NK-92 treated with Interleukin-12 subunit alpha and Interleukin-12 subunit beta, amount 100 ng/mL, for 24 hours (cell line): ENCODE data around the gene ATXN2L.
"Not testable (repeated sequence)": the region's sequence is repeated elsewhere in the genome, so short reads cannot be mapped to it uniquely, and the experiment has no call there.

Experiments
- DNase-seq: peaks from one replicate; lab custom pipeline; 2025; lab: John Stamatoyannopoulos, UW

ATXN2L gene

DNA sequence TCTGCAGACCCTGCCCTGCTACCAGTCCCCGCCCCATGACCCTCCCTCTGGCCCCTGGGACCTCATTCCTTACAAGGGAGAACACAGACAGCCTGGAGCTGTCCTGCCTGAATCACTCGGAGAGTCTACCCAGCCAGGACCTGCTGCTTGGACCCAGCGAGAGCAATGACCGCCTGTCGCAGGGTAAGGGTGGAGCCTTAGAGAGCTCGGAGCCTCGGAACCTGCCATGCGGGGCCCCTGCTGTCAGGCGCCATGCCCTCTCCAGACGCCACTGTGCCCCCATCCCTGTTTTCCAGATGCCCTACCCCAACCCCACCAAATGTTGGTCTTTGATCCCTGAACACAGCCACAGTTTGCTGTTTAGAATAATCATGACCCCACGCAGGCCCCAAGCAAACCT, 46.4 kb downstream of the ATXN2L start:
- no peak for DNase-seq

DNA sequence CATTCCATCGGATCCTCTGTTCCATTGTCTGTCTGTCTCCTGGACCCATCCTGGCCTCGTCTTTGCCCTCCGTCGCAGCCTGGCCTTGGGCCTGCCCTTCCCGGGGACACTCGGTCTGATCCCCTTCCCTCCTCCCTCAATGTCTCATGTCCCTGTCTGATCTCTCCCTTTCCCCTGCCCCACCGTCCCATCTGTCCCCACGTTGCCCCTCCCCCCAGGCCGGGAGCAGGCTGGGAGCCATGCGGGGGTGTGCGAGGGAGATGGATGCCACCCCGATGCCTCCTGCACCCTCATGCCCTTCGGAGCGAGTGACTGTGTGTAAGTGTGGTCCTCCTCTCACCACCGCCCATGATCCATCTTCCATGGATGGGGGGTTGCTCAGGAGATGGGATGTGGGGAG, 50.2 kb downstream of the ATXN2L start:
- no peak for DNase-seq

DNA sequence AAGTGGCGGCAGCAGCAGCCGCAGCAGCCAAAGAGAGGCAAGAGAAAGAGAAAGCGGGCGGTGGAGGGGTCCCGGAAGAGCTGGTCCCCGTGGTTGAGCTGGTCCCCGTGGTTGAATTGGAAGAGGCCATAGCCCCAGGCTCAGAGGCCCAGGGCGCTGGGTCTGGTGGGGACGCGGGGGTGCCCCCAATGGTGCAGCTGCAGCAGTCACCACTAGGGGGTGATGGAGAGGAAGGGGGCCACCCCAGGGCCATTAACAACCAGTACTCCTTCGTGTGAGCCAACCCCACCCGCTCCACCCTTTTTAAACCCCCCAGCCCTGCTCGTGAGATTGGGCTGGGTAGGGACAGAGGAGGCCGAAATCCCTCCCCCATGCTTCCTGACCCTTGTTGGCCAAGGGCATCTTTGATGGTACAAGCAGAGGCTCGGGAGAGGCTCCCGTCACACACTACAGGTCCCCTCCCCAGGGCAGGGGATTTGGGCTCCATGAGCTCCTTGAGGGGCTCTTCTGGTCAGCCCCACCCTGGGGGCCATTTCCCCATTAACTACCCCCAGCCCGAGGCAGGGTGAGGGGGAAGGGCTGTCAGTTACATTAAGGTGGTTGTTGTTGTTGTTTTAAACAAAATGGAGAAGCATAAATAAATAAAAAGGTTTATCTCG, 50.9 kb downstream of the ATXN2L start:
- DNase-seq: peak; percentile 32

DNA sequence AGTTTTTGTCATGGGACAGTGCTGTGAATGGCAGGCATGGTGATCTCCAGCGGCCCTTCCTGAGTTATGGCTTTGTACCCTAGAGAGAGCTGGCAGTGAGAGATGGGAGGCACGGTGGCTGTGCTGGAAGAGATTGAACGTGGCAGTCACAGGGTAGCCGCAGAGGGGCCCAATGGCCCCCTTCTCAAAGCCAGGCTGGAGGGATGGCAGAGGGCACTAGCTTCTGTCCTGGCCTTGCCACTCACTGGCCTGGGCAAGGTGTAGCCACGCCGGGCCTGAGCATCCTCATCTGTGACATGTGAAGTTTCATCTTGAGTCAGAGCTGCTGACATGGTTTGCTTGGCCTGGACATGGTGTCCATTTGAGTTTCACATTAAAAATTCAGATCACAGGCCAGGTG, 51.6 kb downstream of the ATXN2L start:
- no peak for DNase-seq

DNA sequence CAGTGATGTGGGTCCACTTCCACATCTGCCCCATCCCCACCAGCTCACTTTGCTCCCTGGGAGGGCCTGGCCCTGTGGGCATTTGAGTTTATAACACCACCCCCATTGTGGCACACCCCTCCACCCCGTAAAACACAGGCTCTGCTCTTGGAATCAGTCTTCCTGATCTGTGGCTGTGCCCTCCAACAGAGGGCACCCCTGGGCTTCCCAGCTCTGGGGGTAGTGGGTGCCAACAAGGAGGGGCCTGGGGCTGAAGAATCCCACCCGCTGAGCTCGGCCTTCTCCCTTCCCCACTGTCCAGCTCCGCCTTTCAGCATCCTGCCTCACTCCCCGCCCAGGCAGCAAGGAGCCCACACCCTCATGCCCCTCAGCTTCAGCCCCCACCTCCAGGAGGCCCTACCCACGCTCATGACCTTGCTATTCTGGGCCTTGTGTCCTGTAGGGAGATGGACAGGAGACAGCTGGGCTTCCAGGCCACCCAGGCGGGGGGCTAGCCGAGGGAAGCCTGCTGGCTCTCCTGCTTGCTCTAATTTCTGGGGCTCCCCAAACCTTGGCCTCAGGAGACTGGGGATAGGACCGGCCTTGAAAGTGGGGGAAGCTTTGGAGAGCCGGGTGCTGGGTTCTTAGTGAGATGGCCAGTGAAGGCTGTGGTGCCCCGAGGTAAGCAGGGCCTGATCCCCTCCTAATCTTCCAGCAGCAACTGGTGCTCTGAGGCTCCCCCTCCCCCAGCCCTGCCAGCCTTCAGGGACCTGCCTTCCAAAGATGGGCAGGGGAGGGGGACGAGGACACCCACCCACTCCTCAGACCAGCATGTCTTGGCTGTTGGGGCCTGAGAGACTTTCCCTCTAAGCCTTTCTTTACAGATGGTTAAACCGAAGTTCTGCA, 52.6 kb downstream of the ATXN2L start:
- no peak for DNase-seq

DNA sequence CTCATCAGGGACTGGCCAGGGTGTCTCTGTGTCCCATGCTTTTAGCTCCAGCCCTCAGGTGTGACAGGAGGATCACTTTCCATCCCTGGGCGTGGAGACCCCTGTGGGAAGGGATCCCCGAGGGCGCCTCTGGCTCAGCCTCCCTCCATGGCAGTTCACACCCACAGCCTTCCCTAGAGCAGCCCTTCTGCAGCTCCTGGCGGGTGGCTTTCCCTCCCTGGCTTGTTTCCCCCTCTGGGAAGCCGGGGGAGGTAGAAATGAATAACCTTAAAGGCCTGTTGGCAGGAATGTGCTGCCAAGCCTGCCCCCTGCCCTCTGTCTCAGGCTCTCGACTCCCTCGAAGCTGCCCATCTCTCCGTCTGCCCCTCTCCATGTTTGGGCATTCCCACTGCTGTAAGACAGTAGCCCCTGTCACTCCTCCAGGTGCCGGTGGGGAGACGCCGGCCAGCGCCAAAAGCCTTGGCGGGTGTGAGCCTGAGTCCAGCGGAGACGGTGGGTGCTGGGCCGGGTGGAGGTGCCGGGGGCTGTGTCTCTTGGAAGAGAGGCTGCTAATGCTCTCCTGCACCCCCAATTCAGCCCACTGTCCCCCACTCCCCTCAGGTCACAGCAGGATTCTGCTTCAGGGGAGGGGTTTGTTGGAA, 53.3 kb downstream of the ATXN2L start:
- no peak for DNase-seq

DNA sequence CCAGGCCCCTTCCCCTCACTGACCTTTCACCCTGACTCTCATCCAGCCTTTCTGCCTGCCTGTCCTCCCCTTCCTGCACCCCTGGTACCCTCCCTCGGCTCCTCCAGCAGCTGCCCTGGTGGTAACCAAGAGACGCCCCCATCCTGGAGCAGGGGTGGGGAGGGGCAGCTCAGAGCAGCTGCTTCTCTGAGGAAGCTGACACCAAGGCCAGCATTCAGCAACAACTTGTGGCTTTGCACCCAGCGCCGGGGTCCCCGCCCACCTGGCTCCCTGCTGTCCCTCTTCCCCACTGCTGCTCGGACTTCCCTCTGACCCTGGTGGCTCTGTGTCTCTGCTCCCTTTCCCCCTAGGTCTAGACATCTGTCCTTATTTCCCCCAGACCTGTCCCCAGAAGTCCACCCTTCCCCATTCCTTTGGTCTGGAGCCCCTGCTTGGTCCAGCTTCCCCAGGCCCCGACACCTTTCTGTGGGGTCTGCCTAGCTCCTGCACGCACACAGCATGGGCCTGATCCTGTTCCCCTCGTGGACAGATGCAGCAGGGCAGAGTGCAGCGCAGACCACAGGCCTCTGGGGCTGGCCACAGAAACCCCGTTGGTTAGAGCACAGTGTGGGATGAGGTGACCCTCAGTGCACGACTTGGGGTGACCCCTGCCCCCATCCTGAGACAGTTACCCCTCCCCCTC, 54.3 kb downstream of the ATXN2L start:
- DNase-seq: no peak

DNA sequence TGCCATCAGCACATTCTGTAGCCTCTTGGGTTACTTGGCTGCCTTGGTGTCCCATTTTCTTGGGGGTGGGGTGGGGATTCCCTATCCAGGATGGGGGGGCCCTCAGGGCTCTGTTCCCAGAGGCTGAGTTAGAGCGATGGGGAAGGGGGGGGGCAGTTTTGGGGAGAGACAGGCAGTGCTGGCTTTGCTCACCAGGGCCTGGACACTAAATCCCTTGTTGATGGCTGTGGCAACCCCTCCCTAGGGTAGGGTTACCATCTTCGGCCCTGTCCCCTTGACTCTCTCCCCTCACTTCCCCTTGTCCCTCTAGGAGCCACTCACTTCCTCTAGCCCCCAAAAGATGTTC, 54.8 kb downstream of the ATXN2L start:
- DNase-seq: no peak

DNA sequence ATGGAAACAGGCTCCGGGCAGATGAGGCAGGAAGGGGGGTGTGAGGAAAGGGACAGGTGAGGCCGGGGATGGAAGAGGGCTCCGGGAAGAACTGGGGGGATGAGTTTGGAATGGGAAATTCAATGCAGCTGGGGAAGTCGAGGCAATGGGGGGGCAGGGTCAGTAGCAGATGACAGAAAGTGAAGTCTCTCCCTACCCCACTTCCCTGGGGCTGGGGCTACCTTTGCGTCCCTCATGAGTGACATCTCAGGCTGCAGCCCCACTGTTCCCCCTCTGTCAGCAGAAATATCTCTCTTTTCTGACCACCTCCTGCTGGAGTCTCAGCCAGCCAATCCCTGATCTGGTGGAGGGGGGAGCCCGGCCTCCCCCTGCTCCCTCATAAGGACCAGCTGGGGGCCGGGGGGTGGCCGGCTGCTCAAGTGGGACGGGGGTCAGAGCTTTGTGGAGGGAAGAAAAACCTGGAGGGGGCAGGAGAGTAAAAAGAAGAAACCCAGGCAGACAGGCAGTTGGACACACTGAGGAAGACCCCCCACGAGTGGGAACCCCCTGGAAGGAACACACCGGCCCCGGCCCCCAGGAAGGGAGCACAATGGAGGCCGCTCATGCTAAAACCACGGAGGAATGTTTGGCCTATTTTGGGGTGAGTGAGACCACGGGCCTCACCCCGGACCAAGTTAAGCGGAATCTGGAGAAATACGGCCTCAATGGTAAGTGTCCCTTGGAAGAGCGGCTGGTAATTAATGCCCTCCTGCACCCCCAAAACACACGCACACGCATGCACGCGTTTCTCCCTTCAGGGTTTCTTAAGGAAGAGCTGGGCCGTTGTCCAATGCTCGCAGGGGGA, 55.5 kb downstream of the ATXN2L start, which contains the start of gene ATP2A1:
Gene ATP2A1 (plus strand): TSS at position 406 of the 844 bp plus-strand sequence. CDS start 184 bp downstream, at position 590.
- no peak for DNase-seq

DNA sequence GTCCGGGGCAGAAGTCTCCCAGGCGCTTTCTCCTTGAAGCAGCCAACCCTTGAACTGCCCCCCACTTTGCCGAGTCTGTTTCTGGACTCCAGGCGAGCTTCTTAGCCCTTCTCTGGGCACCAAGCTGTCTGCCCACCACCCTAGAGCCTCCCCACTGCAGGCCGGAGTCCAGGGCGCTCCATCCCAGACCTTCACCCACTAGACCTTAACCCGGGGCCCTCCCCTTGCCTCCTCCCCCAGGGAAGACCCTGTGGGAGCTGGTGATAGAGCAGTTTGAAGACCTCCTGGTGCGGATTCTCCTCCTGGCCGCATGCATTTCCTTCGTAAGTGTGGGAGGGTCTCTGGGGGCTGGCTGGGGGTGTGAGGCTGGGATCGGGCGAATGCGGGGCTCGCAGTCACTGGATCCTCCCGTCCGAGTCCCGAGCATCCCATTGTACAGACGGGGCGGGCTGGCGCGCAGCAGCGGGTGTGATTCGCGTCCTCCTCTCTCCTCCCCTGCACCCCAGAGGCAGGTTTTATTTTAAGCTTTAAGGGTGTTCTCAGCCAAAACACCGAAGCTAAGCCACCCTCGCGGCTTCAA, 56.6 kb downstream of the ATXN2L start:
- no peak for DNase-seq

DNA sequence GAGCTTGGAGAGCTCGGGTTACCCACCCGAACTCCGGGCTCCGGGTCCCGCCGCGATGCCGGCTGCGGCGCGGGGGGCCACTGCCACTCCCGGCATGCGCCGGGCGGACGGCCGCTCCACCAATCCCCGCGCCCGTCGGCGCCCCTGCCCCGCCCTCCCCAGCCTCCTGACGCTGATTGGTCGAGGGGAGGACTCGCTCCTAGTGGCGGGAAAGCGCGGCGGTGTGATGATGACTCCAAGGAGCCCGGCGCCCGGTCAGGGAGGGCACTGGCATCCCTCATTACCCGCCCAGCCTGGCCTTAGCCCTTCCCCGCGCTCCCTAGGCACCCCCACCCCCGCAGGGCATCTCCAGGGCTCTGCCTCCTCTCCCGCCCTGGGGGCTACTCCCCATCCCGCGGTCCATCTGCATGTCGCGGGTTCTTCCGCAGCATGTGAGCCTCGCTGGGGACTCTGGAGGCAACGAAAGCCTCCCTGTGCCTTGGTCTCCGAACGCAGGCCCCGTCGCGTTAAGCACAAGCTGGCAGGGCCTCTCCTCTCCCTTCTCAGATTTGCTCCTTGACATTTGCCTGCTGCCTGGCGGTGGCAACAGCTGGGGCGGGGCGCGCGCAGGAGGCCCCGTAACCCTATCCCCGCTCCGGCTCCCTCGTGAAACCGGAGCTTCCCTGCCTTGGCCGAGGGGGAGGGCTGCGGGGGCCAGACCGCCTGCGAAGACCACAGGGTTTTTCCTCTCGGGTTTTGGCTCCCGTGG, 57.2 kb downstream of the ATXN2L start:
- peak; percentile 82 for DNase-seq

DNA sequence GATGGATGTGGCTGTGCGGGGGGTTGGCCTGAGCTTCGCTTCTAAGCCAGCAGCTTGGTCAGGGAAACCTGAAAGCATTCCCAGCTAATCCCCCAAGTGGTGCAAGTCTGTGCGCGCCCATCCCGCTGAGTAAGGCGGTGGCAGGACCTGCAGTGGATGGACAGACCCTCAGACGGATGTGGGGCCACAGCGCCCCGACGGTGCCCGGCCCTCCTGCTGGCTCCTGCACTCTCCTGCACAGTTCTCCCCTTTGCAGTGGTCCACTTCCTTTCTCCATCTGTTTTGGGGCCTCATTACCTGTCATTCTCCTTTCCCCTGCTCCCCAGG, 57.8 kb downstream of the ATXN2L start:
- DNase-seq: no peak

DNA sequence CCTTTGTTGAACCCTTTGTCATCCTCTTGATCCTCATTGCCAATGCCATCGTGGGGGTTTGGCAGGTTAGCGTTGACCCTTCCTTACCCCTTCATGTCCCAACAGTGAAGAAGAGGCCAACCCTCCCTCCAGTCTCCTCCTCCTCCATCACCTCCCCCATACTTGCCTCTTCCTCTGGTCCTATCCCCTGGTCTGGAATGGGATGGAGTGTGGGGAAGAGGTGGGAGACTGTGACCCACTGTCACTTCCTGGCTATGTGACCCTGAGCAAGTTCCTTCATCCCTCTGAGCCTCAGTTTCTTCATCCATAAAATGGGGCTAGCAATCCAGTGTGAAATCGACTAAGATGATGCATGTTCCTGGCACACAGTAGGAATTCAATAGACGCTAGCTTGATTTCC, 58.2 kb downstream of the ATXN2L start:
- DNase-seq: no peak

DNA sequence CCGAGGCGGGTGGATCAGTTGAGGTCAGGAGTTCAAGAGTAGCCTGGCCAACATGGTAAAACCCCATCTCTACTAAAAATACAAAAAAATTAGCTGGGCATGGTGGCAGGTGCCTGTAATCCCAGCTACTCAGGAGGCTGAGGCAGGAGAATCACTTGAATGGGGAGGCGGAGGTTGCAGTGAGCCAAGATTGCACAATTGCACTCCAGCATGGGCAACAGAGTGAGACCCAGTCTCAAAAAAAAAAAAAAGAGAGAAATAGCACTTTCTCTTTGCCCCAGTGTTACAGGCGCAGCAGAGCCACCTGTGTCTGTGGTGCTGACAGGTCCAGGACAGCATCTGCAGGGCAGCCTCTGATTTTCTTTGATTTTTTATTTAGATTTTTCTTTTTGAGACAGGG, 58.8 kb downstream of the ATXN2L start:
- not testable (repeated sequence) for DNase-seq

DNA sequence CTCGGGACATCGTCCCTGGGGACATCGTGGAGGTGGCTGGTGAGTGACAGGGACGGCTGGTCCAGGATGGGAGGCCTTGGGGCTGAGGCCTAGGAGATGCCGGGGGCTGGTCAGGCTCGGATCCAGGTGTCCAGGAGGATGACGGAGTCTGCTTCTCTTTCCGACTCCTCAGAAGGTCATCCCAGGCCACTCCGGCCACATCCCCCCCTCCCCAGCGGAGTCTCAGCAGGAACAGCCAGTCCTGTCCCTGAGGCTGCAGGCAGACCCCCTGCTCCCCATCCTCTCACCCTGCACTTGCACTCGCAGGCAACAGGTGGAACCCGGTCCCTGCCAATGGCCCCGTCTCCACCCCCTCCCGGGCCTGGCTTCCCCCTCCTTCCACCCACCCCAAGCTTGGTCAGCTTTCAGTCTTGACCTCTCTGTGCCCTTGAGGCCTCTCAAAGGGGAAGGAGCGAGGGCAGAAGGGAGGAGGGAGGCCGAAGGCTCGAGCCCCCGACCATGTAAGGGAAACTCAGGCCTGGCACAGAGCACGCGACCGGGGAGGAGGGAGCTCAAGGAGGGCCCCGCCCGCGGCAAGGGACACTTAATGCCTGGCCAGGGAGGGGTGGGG, 59.9 kb downstream of the ATXN2L start:
- no peak for DNase-seq

DNA sequence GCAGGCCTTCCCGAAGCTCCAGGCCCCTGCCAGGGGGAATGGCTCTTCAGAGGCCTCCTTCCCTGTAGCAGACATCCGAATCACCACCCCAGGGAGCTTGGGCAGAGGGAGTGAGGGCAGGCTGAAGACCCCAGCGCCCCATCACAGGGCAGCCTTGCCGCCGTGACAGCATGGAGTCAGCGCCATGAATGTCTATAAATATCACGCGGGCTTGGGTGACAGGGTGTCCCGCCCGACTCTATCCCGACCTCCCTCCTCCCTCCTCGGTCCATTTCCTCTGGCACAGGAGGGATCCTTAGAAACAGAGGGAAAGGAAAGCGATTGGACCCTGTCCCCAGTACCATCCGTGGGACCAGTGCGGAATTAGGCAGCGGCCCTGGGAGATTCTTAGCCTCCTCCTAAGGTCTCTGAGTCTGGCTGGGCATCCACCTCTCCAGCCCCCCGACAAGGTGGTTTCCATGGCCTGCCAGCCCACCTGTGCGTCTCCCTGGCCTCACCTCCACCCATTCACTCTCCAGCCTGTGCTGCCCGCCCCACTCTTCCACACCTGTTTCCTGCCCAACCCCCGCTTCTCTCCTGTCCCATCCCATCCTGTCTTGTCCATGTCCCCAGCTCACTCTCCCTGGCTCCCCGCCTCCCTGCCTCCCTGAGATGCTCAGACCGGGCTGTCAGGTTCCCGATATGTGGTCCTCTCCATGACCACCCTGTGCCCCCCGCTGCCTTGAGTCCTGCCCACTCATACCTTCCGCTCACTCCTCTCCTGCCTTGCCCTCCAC, 60.6 kb downstream of the ATXN2L start:
- DNase-seq: no peak

DNA sequence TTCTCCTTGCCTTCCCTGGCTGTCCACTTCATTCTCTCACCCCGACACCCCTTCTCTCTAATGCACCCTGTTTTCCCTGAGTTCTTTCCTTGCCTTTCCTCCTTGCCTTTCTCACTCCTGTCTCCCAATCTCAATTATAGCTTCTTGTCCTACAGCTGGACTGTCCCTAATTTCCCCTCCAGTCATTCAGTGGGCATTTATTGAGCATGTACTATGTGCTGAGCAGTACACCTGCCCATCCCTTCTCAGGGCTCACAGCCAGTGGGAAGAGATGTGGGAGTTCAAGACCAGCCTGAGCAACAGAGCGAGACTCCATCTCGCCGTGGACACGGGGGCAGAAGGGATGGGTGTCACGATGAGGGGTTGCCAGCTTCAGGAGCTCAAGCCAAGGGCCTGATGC, 61.2 kb downstream of the ATXN2L start:
- DNase-seq: no peak
